ENCODE results near the gene ITGB7. TPM values are rescaled to one million over a fixed set of nuclear protein-coding genes. Genes with fewer than 3 reads are reported as not detected.
A peak's percentile ranks its signal among the peaks of the same experiment; 100 is the strongest.

ITGB7 gene
- total and polyA plus RNA-seq, 9 of the 15 experiments (the other 6 are each of a cell fraction or from before 2014, with no cell fraction given): 0.06 to 2.0 (median 0.67) TPM

DNA sequence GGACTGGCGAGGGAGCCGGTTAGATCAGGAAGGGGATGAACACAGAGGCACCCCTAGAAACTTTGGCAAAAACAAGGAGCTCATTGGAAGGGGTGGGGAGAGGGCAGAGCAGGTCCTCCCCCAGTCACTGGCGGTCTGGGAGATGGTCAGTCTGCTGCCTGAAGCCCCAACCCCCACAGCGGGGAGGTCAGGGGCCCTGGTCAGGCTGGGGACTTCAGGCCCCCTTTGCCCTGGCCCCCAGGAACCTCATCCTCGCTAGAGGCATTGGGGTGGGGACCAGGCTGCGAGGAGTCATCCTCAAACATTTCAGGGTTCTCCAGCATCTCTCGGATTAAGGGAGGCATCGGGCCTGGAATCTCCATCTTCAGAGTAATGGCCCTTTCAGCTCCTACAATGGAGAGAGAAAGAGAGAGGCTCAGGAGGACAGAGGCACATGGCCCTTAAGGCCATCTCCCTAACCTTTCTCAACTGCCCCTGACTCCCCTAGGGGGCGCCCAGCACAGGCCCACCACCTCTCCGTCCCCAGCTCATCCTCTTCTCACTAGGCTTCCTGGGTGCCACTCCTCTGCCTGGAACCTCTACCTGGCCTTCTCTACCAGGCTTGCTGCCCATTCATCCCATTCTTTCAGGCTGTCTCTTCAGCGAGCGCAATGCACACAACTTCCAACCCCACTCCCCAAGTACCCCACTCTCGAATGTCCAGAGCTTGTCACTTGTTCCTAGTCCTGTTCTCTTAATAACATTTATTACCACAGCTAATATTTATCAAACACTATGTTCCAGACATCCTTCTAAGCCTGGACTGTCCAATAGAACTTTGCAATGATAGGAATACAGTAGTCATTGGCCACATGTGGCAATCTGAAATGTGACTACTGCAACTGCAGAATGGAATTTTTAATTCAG, 4.7 kb upstream of the ITGB7 start (continued):
- TF ChIP-seq, protein P1, sequence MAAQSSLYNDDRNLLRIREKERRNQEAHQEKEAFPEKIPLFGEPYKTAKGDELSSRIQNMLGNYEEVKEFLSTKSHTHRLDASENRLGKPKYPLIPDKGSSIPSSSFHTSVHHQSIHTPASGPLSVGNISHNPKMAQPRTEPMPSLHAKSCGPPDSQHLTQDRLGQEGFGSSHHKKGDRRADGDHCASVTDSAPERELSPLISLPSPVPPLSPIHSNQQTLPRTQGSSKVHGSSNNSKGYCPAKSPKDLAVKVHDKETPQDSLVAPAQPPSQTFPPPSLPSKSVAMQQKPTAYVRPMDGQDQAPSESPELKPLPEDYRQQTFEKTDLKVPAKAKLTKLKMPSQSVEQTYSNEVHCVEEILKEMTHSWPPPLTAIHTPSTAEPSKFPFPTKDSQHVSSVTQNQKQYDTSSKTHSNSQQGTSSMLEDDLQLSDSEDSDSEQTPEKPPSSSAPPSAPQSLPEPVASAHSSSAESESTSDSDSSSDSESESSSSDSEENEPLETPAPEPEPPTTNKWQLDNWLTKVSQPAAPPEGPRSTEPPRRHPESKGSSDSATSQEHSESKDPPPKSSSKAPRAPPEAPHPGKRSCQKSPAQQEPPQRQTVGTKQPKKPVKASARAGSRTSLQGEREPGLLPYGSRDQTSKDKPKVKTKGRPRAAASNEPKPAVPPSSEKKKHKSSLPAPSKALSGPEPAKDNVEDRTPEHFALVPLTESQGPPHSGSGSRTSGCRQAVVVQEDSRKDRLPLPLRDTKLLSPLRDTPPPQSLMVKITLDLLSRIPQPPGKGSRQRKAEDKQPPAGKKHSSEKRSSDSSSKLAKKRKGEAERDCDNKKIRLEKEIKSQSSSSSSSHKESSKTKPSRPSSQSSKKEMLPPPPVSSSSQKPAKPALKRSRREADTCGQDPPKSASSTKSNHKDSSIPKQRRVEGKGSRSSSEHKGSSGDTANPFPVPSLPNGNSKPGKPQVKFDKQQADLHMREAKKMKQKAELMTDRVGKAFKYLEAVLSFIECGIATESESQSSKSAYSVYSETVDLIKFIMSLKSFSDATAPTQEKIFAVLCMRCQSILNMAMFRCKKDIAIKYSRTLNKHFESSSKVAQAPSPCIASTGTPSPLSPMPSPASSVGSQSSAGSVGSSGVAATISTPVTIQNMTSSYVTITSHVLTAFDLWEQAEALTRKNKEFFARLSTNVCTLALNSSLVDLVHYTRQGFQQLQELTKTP (IDR thresholded peaks at IDR 0.05; ENCODE audit: low read depth in 1 of 2, partially characterized antibody in 2 of 2): no peak
- TF ChIP-seq, protein P2, sequence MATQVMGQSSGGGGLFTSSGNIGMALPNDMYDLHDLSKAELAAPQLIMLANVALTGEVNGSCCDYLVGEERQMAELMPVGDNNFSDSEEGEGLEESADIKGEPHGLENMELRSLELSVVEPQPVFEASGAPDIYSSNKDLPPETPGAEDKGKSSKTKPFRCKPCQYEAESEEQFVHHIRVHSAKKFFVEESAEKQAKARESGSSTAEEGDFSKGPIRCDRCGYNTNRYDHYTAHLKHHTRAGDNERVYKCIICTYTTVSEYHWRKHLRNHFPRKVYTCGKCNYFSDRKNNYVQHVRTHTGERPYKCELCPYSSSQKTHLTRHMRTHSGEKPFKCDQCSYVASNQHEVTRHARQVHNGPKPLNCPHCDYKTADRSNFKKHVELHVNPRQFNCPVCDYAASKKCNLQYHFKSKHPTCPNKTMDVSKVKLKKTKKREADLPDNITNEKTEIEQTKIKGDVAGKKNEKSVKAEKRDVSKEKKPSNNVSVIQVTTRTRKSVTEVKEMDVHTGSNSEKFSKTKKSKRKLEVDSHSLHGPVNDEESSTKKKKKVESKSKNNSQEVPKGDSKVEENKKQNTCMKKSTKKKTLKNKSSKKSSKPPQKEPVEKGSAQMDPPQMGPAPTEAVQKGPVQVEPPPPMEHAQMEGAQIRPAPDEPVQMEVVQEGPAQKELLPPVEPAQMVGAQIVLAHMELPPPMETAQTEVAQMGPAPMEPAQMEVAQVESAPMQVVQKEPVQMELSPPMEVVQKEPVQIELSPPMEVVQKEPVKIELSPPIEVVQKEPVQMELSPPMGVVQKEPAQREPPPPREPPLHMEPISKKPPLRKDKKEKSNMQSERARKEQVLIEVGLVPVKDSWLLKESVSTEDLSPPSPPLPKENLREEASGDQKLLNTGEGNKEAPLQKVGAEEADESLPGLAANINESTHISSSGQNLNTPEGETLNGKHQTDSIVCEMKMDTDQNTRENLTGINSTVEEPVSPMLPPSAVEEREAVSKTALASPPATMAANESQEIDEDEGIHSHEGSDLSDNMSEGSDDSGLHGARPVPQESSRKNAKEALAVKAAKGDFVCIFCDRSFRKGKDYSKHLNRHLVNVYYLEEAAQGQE (IDR thresholded peaks at IDR 0.05; ENCODE audit: borderline replicate concordance): peak; percentile 32; the same call in 1 of the 2 replicates
- TF ChIP-seq, protein P2 (CRISPR knock-in tag; IDR thresholded peaks at IDR 0.05; ENCODE audit: low read depth): no peak
- no peak for TF ChIP-seq LCOR (CRISPR knock-in tag; IDR thresholded peaks at IDR 0.05)
- TF ChIP-seq, protein P3, sequence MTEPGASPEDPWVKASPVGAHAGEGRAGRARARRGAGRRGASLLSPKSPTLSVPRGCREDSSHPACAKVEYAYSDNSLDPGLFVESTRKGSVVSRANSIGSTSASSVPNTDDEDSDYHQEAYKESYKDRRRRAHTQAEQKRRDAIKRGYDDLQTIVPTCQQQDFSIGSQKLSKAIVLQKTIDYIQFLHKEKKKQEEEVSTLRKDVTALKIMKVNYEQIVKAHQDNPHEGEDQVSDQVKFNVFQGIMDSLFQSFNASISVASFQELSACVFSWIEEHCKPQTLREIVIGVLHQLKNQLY (CRISPR knock-in tag; conservative IDR thresholded peaks at IDR 0.05): no peak
- peak; percentile 54; the same call in 1 of the 2 replicates for TF ChIP-seq ZBTB7A (IDR thresholded peaks at IDR 0.05; ENCODE audit: borderline replicate concordance, control insufficient read depth, low read depth, low read length)
- TF ChIP-seq TRIM24 (IDR thresholded peaks at IDR 0.05): no peak
- TF ChIP-seq L3MBTL2 (IDR thresholded peaks at IDR 0.05): peak; percentile 34; the same call in 1 of the 2 replicates
- TF ChIP-seq FOS (IDR thresholded peaks at IDR 0.05; ENCODE audit: extremely low read depth, insufficient read length): no peak
- 0 out of 4 replicates have a peak, but pooled peaks of 1 of the 2 experiments have one; percentile 19 for TF ChIP-seq MAZ (CRISPR knock-in tag; conservative IDR thresholded peaks at IDR 0.05 in 1 of 2, IDR thresholded peaks at IDR 0.05 in 1 of 2)
- TF ChIP-seq, protein P4, sequence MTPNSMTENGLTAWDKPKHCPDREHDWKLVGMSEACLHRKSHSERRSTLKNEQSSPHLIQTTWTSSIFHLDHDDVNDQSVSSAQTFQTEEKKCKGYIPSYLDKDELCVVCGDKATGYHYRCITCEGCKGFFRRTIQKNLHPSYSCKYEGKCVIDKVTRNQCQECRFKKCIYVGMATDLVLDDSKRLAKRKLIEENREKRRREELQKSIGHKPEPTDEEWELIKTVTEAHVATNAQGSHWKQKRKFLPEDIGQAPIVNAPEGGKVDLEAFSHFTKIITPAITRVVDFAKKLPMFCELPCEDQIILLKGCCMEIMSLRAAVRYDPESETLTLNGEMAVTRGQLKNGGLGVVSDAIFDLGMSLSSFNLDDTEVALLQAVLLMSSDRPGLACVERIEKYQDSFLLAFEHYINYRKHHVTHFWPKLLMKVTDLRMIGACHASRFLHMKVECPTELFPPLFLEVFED (CRISPR knock-in tag; conservative IDR thresholded peaks at IDR 0.05): no peak
